Putamen (tissue), 1 donor: ENCODE measurements around the gene DENND1A.
"Not testable (repeated sequence)": the region's sequence is repeated elsewhere in the genome, so short reads cannot be mapped to it uniquely, and the experiment has no call there.

ENCODE experiments used
- DNase-seq: peaks from one replicate; pipeline ENCODE4 v3.0.0-alpha.2; 2016; ENCODE audit warnings: low spot score

Gene DENND1A

GRCh38 chr9:123816817-123817472 is 113.0 kb downstream of the DENND1A start:
- no peak for DNase-seq

DNA sequence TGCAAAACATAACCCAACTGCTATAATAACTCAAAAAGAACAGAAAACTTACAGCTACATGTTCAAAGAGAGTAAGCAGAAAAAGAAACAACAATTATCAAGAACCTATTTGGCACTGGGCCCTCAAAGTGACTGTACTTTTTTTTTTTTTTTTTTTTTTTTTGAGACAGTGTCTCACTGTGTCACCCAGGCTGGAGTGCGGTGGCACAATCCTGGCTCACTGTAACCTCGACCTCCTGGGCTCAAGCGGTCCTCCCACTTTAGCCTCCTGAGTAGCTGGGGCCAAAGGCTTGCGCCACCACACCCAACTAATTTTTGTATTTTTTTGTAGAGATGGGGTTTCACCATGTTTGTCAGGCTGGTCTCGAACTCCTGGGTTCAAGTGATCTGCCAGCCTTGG is 114.1 kb downstream of the DENND1A start:
- DNase-seq, result not testable (repeated sequence)

GRCh38 chr9:123814496-123814895 is 115.4 kb downstream of the DENND1A start:
- no peak for DNase-seq

DNA sequence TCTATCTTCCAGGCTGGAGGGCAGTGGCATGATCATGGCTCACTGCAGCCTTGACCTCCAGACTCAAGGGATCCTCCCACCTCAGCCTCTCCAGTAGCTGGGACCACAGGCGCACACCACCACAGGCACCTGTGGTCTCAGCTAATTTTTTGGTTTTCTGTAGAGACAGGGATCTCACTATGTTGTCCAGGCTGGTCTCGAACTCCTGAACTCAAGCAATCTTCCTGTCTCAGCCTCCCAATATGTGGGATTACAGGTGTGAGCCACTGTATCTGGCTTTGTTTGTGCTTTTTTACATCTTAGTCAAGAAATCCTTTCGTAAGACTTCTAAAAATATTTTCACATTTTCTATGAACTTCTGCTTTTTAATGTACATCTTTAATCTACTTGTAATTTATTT is 116.9 kb downstream of the DENND1A start:
- no peak for DNase-seq

- no peak for DNase-seq
Measured at GRCh38 chr9:123807251-123807650, 122.7 kb downstream of the DENND1A start.

DNA sequence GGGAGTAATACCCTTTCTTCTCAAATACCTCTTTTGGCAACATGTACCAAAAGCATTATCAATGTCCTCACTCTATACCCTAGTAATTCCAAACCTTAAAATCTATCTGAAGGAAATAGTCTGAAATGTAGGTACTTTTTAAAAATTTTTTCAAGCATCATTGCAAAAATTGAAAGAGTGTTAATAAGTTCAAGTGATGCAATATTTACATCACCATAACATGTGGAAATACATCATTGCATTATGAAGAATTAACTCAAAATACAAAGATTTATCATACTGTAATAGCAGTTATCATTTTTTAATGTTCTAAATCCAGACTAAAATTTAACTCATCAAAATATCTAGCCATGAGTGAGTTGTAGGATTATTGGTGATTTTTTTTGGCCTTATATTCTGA is 123.1 kb downstream of the DENND1A start:
- DNase-seq, result no peak

GRCh38 chr9:123798195-123798594 is 131.7 kb downstream of the DENND1A start:
- DNase-seq, result no peak

GRCh38 chr9:123796618-123797484 is 133.1 kb downstream of the DENND1A start:
- DNase-seq, result no peak

DNA sequence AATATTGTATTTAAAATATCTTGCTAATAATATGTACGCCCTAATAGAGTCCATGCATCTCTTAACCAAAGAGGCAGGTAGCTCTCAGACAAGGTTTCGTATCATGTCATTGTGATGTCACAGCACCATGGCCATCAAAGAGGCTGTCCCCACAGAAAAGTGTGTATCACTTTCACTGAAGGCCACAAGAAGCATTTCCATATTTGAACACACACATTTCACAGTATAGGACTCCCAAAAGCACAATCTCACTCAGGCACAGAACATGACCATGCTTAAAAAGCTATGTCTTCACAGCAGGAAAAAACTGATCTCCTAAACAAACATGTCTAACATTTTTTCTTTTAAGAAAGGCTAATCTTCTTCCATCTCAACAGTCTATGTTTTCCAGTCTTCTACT is 133.8 kb downstream of the DENND1A start:
- DNase-seq, result no peak

- DNase-seq, result no peak
Measured at GRCh38 chr9:123795336-123795735, 134.6 kb downstream of the DENND1A start.

GRCh38 chr9:123792501-123792900 is 137.4 kb downstream of the DENND1A start:
- no peak for DNase-seq

DNA sequence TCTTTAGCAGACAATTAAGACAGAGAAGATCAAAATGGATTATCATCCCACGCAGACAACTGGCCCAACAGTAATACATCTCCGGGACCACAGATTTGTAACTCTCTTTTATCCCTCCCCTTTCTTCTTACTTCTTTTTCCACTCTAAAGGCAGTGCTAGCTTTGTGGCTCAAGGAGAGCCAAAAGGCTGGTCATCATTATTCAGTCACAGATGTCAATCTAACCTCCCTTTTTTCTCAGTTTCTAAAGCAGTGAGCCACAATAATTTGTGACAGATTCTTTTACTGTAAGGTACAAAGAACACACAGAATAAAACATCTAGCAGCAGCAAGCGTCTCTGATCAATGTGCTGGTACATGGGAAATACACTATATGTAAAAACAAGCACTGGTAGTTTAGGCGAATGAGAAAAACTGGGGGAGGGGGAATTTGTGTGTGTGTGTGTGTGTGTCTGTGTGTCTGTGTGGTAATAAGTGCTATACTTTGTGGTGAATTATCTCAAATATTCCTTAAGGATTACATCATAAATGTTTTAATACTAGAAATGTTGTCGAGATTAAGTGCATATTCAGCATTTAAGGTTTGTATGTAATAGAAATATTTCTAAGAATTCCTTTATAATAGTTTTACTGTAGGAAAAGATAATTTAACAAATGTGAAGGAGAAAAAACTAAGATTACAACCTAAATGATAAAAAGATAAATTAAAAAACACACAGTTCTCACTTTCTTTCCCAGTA is 140.2 kb downstream of the DENND1A start:
- no peak for DNase-seq

- DNase-seq, result no peak
Measured at GRCh38 chr9:123787416-123787815, 142.5 kb downstream of the DENND1A start.

DNA sequence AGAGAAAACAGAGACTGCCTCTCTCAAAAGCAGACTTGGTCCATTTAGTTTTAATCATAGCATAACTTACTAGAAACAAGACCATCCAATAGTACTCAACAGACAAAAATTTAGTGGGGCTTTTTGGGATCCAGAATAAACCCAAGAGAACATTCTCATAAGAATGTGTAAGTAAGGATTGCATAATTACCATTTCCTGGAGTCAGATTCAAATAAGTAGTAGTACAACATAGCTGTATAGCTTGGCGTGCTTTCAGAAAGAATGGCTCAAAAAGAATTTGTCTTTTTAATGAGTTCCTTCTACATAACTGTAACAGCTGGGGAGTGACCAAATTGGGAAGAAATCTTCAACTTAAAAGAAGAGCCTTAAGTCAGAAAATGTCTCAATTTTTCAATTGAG is 145.4 kb downstream of the DENND1A start:
- DNase-seq, result no peak

DNA sequence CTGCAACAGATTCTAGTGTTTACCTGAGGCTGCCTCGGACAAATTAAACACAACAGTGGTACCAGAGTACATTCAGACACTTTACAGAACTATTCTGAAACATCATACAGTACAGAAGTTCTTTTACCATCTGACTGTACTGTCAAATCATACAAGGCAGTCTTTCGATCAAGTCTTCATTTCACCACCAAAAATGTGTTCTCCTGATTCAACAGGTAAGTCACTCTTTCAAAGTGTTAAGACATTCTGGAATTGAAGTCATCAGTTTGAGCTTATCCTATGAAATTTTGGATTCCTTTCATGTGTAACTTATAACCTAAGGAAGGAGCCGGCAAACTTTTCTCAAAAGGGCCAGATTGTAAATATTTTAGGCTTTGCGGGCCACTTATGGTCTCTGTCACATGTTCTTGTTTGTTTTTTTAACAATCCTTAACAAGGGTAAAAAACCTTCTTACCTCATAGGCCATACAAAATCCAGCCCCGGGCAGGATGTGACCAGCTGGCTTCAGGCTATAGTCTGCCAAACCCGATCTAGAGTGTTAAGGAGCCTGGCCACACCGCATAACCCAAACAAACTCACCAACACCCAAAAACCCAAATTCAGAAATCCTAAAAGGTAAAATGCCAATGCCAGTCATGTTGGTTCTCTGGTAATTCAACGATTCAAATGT is 151.6 kb downstream of the DENND1A start:
- DNase-seq, result no peak

DNA sequence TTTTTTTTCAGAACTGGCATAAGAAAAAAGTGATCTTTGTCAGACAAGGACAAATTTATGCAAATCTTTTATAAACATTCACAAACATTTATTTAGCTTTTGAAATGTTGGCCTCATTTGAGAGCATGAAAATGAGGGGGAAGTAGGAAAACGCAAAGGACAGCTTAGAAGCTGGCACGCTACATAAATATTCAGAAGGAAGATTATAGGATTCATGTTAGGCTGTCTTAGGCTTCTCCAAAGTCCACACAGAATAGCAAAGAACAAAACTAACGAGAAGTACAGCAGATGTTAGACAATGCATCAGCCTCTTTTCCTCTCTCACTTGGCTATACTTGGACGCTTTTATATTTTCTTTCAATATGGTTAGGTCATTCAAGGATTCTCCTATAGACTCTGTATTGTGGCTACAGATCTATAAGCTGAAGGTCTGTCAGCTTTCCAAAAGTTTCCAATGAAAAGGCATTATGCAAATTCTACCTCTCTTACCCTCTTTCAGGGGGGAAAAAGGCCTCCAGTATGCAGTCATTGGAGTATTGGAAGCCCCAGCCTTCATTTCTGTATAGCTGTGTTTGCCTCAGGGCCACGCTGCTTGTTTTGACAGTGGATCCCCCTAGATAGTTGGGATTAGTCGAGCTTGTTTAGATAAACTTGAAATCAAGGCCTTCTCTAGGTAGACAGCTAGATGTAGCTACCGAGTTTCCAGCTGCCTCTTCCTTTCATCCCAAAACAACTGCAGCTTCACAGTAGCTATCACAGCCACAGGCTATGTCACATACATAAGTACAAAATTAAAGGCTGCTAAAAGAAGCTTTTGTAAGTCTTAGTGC is 153.0 kb downstream of the DENND1A start:
- DNase-seq, result no peak

GRCh38 chr9:123775289-123776284 is 154.3 kb downstream of the DENND1A start:
- no peak for DNase-seq

- no peak for DNase-seq
Measured at GRCh38 chr9:123773783-123774182, 156.1 kb downstream of the DENND1A start.

DNA sequence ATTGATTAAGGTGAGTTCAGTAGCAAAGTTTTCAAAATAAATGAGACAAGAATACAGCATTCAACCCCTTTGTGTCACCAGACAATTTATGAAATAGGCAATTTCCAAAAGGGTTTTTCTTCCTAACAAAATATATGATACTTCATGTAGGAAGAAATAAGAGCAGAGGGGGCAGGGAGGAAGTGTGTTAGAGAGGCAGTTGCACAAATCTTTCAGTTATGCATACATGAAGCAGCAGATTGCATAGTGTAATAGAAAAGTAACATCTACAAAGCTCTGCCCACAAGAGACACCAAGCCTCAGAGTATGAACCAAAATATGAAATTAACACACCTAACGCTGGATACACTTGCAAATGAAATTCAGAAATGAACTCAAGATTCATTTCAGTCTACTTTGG is 157.0 kb downstream of the DENND1A start:
- DNase-seq, result no peak

- DNase-seq, result no peak
Measured at GRCh38 chr9:123772374-123772773, 157.6 kb downstream of the DENND1A start.
